ENCODE measurements around the gene CNOT4. TPM values are rescaled to one million over a fixed set of nuclear protein-coding genes. Genes with fewer than 3 reads are reported as not detected.

CNOT4 gene
- total and polyA plus RNA-seq, 2 of the 8 experiments (the other 6 are each of a cell fraction or from before 2014, with no cell fraction given): 10.9 to 25.8 TPM

- no peak for TF ChIP-seq BCL11A (IDR thresholded peaks at IDR 0.05; ENCODE audit: low read depth in 2 of 2, low read length in 2 of 2)
- TF ChIP-seq SIRT6 (IDR thresholded peaks at IDR 0.05; ENCODE audit: low read length): no peak
- no peak for TF ChIP-seq RAD21 (IDR thresholded peaks at IDR 0.05 in 1 of 2, conservative IDR thresholded peaks at IDR 0.05 in 1 of 2; ENCODE audit: low read depth in 2 of 2, low read length in 2 of 2)
- TF ChIP-seq ATF2 (IDR thresholded peaks at IDR 0.05; ENCODE audit: low read length): no peak
- no peak for TF ChIP-seq MAFK (IDR thresholded peaks at IDR 0.05; ENCODE audit: low read depth, low read length)
- TF ChIP-seq CHD2 (IDR thresholded peaks at IDR 0.05; ENCODE audit: low read length): no peak
- no peak for TF ChIP-seq RFX5 (IDR thresholded peaks at IDR 0.05; ENCODE audit: borderline replicate concordance, low read depth, low read length)
- TF ChIP-seq CTBP2 (IDR thresholded peaks at IDR 0.05; ENCODE audit: borderline replicate concordance, insufficient read depth, insufficient read length, low read length): no peak
- TF ChIP-seq TEAD4 (IDR thresholded peaks at IDR 0.05; ENCODE audit: low read depth, low read length): no peak
- no peak for TF ChIP-seq ASH2L (IDR thresholded peaks at IDR 0.05; ENCODE audit: low read length)
- no peak for TF ChIP-seq SIN3A (conservative IDR thresholded peaks at IDR 0.05 in 1 of 2, IDR thresholded peaks at IDR 0.05 in 1 of 2; ENCODE audit: low read depth in 1 of 2, low read length in 2 of 2)
- TF ChIP-seq CREB1 (IDR thresholded peaks at IDR 0.05): no peak
- TF ChIP-seq HDAC6 (IDR thresholded peaks at IDR 0.05; ENCODE audit: low read depth, low read length): no peak
- no peak for TF ChIP-seq PHF8 (conservative IDR thresholded peaks at IDR 0.05; ENCODE audit: low read depth, low read length)
- TF ChIP-seq MAX (IDR thresholded peaks at IDR 0.05): no peak
- no peak for TF ChIP-seq EZH2 (IDR thresholded peaks at IDR 0.05; ENCODE audit: low read depth, low read length, severe bottlenecking)
- TF ChIP-seq TAF1 (IDR thresholded peaks at IDR 0.05; ENCODE audit: low read depth, low read length): no peak
These were observed 7.2 kb upstream of the CNOT4 start (continued) for GRCh38 chr7:135517060-135517459.
